ENCODE measurements around the gene HNRNPLL.

Gene HNRNPLL

DNA sequence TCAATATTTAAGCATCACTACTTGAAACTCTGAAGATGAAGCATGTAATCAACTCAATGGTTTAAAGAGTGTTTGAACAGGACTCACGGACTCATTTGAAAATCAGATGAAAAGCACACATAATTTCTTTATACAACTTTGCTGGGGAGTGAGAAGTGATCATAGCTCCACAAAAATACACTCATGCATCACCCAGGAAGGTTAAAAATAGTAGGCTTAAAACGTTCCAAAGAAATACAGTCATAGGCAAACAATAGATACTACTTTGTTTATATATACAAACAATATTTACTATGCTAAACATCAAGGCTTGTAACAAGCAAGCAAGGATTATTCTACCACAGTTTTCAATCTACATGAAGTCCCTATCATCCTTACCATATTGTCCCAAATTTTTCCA is 11.6 kb downstream of the HNRNPLL start:
- H3K9me3 ChIP-seq (ENCODE audit: severe bottlenecking): no peaks in the 10 kb centered on the region
- no peak overlapping the region for H3K4me3 ChIP-seq (ENCODE audit: low read depth, low read length)
- DNase-seq: no peak
- H3K27ac ChIP-seq: no peak overlapping the region
- H3K36me3 ChIP-seq: peaks cover 12% of the 10 kb centered on the region
- no peaks in the 10 kb centered on the region for H3K27me3 ChIP-seq (ENCODE audit: insufficient read depth, low read depth, severe bottlenecking)
- no peak for TF ChIP-seq CTCF (IDR thresholded peaks at IDR 0.05; ENCODE audit: low read depth, low read length)

GRCh38 chr2:38590053-38590452 is 12.7 kb downstream of the HNRNPLL start:
- no peaks in the 10 kb centered on the region for H3K27me3 ChIP-seq (ENCODE audit: insufficient read depth, low read depth, severe bottlenecking)
- H3K4me3 ChIP-seq (ENCODE audit: low read depth, low read length): no peak overlapping the region
- no peaks in the 10 kb centered on the region for H3K9me3 ChIP-seq (ENCODE audit: severe bottlenecking)
- no peak overlapping the region for H3K27ac ChIP-seq
- no peak for DNase-seq
- peaks cover 21% of the 10 kb centered on the region for H3K36me3 ChIP-seq
- TF ChIP-seq CTCF (IDR thresholded peaks at IDR 0.05; ENCODE audit: low read depth, low read length): no peak

GRCh38 chr2:38586931-38587330 is 15.8 kb downstream of the HNRNPLL start:
- Histone ChIP-seq H3K27ac (no peak overlapping the region), H3K4me3 (ENCODE audit: low read depth, low read length) (no peak overlapping the region), H3K27me3 (ENCODE audit: insufficient read depth, low read depth, severe bottlenecking) (no peaks in the 10 kb centered on the region), H3K36me3 (peaks cover 37% of the 10 kb centered on the region), H3K9me3 (ENCODE audit: severe bottlenecking) (no peaks in the 10 kb centered on the region)
- no peak for TF ChIP-seq CTCF (IDR thresholded peaks at IDR 0.05; ENCODE audit: low read depth, low read length)
- DNase-seq: no peak

GRCh38 chr2:38584881-38585280 is 17.8 kb downstream of the HNRNPLL start:
- Histone ChIP-seq H3K4me3 (ENCODE audit: low read depth, low read length) (no peak overlapping the region), H3K36me3 (peaks cover 48% of the 10 kb centered on the region), H3K27me3 (ENCODE audit: insufficient read depth, low read depth, severe bottlenecking) (no peaks in the 10 kb centered on the region), H3K27ac (no peak overlapping the region), H3K9me3 (ENCODE audit: severe bottlenecking) (no peaks in the 10 kb centered on the region)
- no peak for TF ChIP-seq CTCF (IDR thresholded peaks at IDR 0.05; ENCODE audit: low read depth, low read length)
- no peak for DNase-seq

- Histone ChIP-seq H3K27ac (no peak overlapping the region), H3K27me3 (ENCODE audit: insufficient read depth, low read depth, severe bottlenecking) (no peaks in the 10 kb centered on the region), H3K36me3 (peaks cover 49% of the 10 kb centered on the region), H3K4me3 (ENCODE audit: low read depth, low read length) (no peak overlapping the region), H3K9me3 (ENCODE audit: severe bottlenecking) (no peaks in the 10 kb centered on the region)
- DNase-seq: no peak
- TF ChIP-seq CTCF (IDR thresholded peaks at IDR 0.05; ENCODE audit: low read depth, low read length): no peak
Observed at GRCh38 chr2:38583994-38584393, 18.7 kb downstream of the HNRNPLL start.

GRCh38 chr2:38583524-38583923 is 19.2 kb downstream of the HNRNPLL start:
- no peaks in the 10 kb centered on the region for H3K9me3 ChIP-seq (ENCODE audit: severe bottlenecking)
- no peak for TF ChIP-seq CTCF (IDR thresholded peaks at IDR 0.05; ENCODE audit: low read depth, low read length)
- H3K27me3 ChIP-seq (ENCODE audit: insufficient read depth, low read depth, severe bottlenecking): no peaks in the 10 kb centered on the region
- H3K36me3 ChIP-seq: peaks cover 49% of the 10 kb centered on the region
- H3K4me3 ChIP-seq (ENCODE audit: low read depth, low read length): no peak overlapping the region
- H3K27ac ChIP-seq: no peak overlapping the region
- DNase-seq: no peak

Data from WERI-Rb-1 (cell line).